NCI-H345 treated with DMSO at 0.1 percent for 48 hours (cell line): ENCODE results near the gene CACFD1.

Experiments used
- DNase-seq: peaks from one replicate; lab custom pipeline; 2025; ENCODE audit not compliant: unreplicated experiment; lab: John Stamatoyannopoulos, UW

Gene CACFD1

GRCh38 chr9:133463864-133464615, 4.3 kb downstream of the CACFD1 start:
- DNase-seq: no peak

GRCh38 chr9:133464638-133465037, 4.9 kb downstream of the CACFD1 start:
- no peak for DNase-seq

GRCh38 chr9:133465984-133466383, 6.2 kb downstream of the CACFD1 start:
- no peak for DNase-seq

- DNase-seq: no peak
Measured at GRCh38 chr9:133467101-133467500, 7.3 kb downstream of the CACFD1 start.

- no peak for DNase-seq
Measured at GRCh38 chr9:133468374-133468773, 8.6 kb downstream of the CACFD1 start.

- DNase-seq: no peak
Measured at GRCh38 chr9:133468777-133469421, 9.1 kb downstream of the CACFD1 start.

GRCh38 chr9:133470427-133470924, 10.7 kb downstream of the CACFD1 start:
- DNase-seq: no peak

- no peak for DNase-seq
Measured at GRCh38 chr9:133470988-133471387, 11.2 kb downstream of the CACFD1 start.

GRCh38 chr9:133471551-133472276, 11.9 kb downstream of the CACFD1 start:
- DNase-seq: no peak

GRCh38 chr9:133472277-133472645, 12.5 kb downstream of the CACFD1 start:
- DNase-seq: no peak

GRCh38 chr9:133472753-133473378, 13.1 kb downstream of the CACFD1 start:
- DNase-seq: no peak

GRCh38 chr9:133473743-133474142, 14.0 kb downstream of the CACFD1 start:
- DNase-seq: no peak

- no peak for DNase-seq
Measured at GRCh38 chr9:133474215-133474614, 14.4 kb downstream of the CACFD1 start.

- no peak for DNase-seq
Measured at GRCh38 chr9:133474853-133475252, 15.1 kb downstream of the CACFD1 start.

- DNase-seq: no peak
Measured at GRCh38 chr9:133475292-133476012, 15.7 kb downstream of the CACFD1 start.

- DNase-seq: no peak
Measured at GRCh38 chr9:133476036-133476931, 16.5 kb downstream of the CACFD1 start.

GRCh38 chr9:133476941-133477340, 17.2 kb downstream of the CACFD1 start:
- no peak for DNase-seq

- DNase-seq: no peak
Measured at GRCh38 chr9:133477461-133477860, 17.7 kb downstream of the CACFD1 start.

GRCh38 chr9:133477992-133478850, 18.4 kb downstream of the CACFD1 start:
- no peak for DNase-seq
